Measurements from ENCODE around the gene SNAPIN. TPM values are rescaled to one million over a fixed set of nuclear protein-coding genes. Genes with fewer than 3 reads are reported as not detected.

Gene SNAPIN
- total RNA-seq, 1 donor from 2014 or later: 31.1 TPM

DNA sequence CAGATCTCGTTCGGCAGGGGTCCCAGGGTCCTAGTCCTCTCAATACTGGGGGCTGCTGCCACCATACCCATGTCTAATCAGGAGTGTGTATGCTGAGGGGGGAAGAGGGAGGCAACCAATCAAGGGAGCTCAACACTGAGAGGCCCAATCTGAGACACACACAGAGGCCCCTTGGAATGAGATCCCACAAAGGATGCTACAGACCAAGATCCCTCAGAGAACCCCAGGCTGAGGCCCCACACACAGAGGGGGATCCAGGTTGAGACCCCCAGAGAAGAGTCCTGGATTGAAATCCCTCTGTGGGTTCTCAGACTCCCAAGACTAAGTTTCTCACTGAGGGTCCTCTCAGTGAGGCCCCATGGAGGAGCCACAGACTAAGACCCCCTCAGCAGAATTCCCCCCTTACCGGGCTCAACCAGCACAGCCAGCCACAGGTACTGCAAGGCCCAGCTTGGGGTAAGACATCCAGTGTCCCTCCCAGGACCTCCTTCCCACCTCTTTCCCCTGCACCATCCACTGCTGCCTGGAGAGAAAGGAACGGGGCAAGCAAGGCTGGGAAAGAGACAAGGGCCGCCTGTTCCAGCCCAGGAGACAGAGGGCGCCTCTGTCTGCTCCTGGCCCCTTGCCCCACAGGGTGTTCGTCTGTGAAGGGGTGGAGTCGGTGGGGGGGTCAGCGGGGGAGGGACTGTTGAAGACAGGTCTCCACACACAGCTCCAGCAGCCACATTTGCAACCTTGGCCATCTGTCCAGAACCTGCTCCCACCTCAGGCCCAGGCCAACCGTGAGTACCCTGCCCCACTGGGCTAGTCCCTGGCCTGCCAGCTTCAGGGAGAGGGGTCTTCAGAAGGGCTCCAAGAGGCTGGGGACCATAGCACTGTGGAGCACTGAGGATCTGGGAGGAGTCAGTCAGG is 30.5 kb upstream of the SNAPIN start, which contains the start of gene S100A1:
Gene S100A1 (plus strand): TSS at position 720 of the 912 bp plus-strand sequence. CDS start 2,088 bp downstream, outside the sequence.
- H3K27me3 Mint-ChIP-seq (ENCODE audit: low read depth): no peaks in the 10 kb centered on the region
- H3K4me3 Mint-ChIP-seq (ENCODE audit: unreplicated experiment): peak within 1 kb of the TSS; percentile 86
- peak; percentile 79 for DNase-seq (ENCODE audit: low spot score)
- H3K27ac Mint-ChIP-seq (ENCODE audit: unreplicated experiment): peak within 1 kb of the TSS; percentile 97
- no peaks in the 10 kb centered on the region for H3K9me3 Mint-ChIP-seq (ENCODE audit: low read depth)
- peaks cover 76% of the 10 kb centered on the region for H3K4me1 Mint-ChIP-seq (ENCODE audit: low read depth)
- TF ChIP-seq CTCF (IDR thresholded peaks at IDR 0.05): peak; percentile 60
- peaks cover 7% of the 10 kb centered on the region for H3K36me3 Mint-ChIP-seq (ENCODE audit: low read depth)

DNA sequence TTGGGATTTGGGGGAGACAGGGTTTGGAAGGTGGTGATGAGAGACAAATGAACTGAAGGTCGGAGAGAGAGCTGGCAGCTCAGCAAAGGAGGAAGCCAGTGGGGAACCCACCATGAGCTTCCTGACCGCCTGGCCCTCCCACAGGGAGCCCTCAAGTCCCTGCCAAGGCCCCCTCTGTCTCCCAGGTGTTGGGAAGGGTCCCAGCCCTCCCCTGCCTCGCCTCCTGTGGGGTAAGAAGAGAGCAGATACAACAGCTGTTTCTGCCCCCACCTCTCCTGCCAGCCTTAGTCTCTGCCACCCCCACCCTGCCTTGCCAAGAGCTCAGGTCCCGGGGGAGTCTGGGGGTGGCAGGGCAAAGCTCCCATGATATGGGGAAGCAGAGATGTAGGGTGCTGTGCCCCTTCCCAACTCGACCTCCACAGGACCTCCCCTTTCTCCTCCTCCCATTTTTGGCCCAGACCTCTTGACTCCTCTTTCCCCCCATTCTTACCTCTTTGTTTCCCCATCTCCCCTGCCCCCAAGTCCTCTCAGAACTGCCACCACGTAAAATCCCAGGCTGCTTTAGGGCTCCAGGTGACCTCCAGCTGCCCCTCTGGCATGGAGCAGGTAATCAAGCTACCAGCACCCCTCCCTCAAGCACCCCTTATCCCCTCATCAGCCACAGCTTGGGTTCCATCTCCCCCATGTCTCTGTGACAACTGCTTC is 29.7 kb upstream of the SNAPIN start:
- TF ChIP-seq CTCF (IDR thresholded peaks at IDR 0.05): no peak
- Mint-ChIP-seq H3K4me3 (ENCODE audit: unreplicated experiment) (no peak overlapping the region), H3K36me3 (ENCODE audit: low read depth) (peaks cover 5% of the 10 kb centered on the region), H3K4me1 (ENCODE audit: low read depth) (peaks cover 81% of the 10 kb centered on the region), H3K27ac (ENCODE audit: unreplicated experiment) (peak overlapping the region; percentile 14), H3K27me3 (ENCODE audit: low read depth) (no peaks in the 10 kb centered on the region), H3K9me3 (ENCODE audit: low read depth) (no peaks in the 10 kb centered on the region)
- DNase-seq (ENCODE audit: low spot score): peak; percentile 60

DNA sequence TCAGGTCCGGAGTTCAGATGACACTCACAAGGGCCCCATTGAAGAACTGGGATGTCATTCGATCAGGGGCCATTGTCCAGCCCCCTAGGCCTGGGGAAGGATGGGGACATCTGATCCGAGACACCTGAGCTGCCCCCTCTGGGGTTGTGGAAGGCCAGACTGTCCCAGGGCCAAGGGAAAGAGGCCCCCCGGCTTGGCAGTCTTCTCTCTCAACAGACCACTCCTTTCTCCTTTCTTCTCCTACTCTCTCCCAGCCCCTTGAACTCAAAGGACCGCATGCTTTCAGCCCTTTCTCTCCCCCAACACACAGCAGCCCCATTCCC is 29.2 kb upstream of the SNAPIN start:
- Mint-ChIP-seq H3K27ac (ENCODE audit: unreplicated experiment) (peak overlapping the region; percentile 81), H3K36me3 (ENCODE audit: low read depth) (peaks cover under 1% of the 10 kb centered on the region), H3K27me3 (ENCODE audit: low read depth) (no peaks in the 10 kb centered on the region), H3K4me3 (ENCODE audit: unreplicated experiment) (no peak overlapping the region), H3K4me1 (ENCODE audit: low read depth) (peaks cover 80% of the 10 kb centered on the region), H3K9me3 (ENCODE audit: low read depth) (no peaks in the 10 kb centered on the region)
- peak; percentile 64 for DNase-seq (ENCODE audit: low spot score)
- no peak for TF ChIP-seq CTCF (IDR thresholded peaks at IDR 0.05)

GRCh38 chr1:153629971-153630370 is 28.5 kb upstream of the SNAPIN start:
- H3K27me3 Mint-ChIP-seq (ENCODE audit: low read depth): no peaks in the 10 kb centered on the region
- TF ChIP-seq CTCF (IDR thresholded peaks at IDR 0.05): no peak
- H3K4me1 Mint-ChIP-seq (ENCODE audit: low read depth): peaks cover 78% of the 10 kb centered on the region
- DNase-seq (ENCODE audit: low spot score): peak; percentile 64
- H3K4me3 Mint-ChIP-seq (ENCODE audit: unreplicated experiment): no peak overlapping the region
- peaks cover 2% of the 10 kb centered on the region for H3K36me3 Mint-ChIP-seq (ENCODE audit: low read depth)
- peak overlapping the region; percentile 81 for H3K27ac Mint-ChIP-seq (ENCODE audit: unreplicated experiment)
- no peaks in the 10 kb centered on the region for H3K9me3 Mint-ChIP-seq (ENCODE audit: low read depth)

DNA sequence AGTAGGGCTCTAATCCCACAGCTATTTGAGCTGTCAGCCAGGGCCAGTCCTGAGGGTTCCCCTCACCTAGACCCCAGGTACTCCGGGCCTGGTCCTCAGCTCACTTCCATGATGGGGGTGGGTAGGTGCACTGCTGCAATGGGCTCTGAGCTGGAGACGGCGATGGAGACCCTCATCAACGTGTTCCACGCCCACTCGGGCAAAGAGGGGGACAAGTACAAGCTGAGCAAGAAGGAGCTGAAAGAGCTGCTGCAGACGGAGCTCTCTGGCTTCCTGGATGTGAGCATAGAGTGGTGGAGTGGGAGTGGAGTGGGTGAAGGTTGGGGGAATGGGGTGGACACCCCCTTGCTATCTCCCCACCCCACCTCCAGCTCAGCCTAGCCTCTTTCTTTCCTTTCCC is 28.1 kb upstream of the SNAPIN start:
- peak; percentile 77 for DNase-seq (ENCODE audit: low spot score)
- H3K27me3 Mint-ChIP-seq (ENCODE audit: low read depth): no peaks in the 10 kb centered on the region
- H3K9me3 Mint-ChIP-seq (ENCODE audit: low read depth): no peaks in the 10 kb centered on the region
- peak overlapping the region; percentile 81 for H3K27ac Mint-ChIP-seq (ENCODE audit: unreplicated experiment)
- peaks cover 4% of the 10 kb centered on the region for H3K36me3 Mint-ChIP-seq (ENCODE audit: low read depth)
- no peak overlapping the region for H3K4me3 Mint-ChIP-seq (ENCODE audit: unreplicated experiment)
- TF ChIP-seq CTCF (IDR thresholded peaks at IDR 0.05): no peak
- H3K4me1 Mint-ChIP-seq (ENCODE audit: low read depth): peaks cover 76% of the 10 kb centered on the region
